NCI-H2227 (cell line): ENCODE results near the gene AFF3.

Source experiments
- DNase-seq: peaks from one replicate; lab custom pipeline; 2025; ENCODE audit not compliant: unreplicated experiment; lab: John Stamatoyannopoulos, UW

Gene AFF3

DNA sequence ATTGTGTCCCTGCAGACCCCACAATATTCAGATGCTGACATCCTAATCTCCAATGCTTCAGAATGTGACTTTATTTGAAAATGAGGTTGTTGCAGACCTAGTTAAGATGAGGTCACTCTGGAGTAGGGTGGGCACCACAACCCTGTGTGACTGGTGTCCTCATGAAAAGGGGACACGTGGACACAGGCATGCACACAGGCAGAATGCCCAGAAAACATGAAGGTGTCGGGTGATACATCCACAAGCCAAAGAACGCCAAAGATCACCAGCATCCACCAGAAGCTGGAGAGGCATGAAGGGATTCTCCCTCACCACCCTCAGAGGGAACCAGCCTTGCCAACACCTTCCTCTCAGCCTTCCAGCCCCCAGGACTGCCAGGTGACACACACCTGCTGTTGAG is 69.3 kb downstream of the AFF3 start:
- DNase-seq = no peak

DNA sequence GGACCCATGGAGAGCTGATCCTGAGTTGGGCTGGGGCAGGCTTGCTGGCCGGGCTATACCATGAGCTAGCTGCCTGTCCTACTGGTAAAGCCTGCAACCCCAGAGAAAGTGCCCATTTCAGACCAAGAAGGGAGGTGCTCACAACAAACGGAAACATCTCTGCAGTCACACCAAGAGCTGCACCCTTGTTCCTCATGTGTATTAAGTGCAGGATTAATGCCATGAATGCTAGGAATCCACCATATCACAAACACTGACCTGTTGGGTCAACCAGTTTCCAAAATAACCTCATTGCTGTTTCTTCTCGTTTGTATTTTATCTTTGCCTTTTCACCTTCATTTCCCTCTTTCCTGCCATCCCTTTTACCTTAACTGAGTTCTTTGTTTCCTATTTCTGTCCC is 69.9 kb downstream of the AFF3 start:
- no peak for DNase-seq

DNA sequence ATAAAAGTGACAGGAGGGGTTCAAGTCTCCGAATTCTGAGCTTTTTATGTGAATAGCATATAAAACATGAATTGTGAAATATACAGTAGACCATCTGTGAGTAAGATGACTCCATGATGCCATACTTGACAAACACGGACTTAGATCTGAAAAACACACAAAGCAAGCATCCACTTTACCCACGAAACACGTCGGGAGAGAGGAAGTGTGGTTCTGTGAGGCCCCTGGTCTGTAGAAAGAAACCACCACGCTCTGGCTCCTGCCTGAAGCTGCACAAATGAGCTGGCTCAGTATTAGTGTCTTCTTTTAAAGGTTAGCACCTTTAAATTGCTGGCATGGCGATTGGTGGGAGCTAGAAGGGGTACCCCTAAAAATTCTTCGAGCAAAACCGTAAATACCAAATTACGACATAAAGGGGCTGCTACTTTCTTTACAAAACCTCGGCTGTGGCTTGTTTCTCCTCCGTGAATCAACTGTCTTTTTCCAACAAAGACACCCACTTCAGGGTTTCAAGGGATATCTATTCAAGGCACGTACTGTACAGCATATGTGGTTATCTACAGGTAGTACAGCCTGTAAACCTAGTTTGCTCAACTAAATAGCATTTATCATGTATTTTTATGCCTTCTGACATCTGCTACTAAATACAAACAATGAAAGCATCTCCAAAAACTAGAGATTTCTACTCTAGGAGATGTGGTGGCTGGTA is 70.9 kb downstream of the AFF3 start:
- no peak for DNase-seq

DNA sequence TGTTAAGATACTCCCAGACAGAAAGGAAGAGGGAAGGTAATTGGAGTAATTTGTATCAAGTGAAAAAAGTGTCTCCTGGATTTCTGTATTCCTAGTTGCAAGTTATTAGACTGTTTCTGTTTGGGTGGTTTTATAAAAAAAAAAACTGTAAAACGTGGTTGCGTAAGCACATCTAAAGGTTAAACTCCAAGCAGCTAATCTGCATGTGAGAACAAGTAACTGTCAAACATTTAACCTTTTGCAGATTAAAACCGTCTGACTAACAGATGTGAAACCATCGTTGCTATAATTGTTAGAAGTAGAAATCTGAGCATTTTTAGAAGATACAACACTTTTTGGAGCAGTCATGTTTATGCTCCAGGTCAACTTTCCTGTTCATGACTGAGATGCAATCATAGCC is 72.3 kb downstream of the AFF3 start:
- DNase-seq = no peak

DNA sequence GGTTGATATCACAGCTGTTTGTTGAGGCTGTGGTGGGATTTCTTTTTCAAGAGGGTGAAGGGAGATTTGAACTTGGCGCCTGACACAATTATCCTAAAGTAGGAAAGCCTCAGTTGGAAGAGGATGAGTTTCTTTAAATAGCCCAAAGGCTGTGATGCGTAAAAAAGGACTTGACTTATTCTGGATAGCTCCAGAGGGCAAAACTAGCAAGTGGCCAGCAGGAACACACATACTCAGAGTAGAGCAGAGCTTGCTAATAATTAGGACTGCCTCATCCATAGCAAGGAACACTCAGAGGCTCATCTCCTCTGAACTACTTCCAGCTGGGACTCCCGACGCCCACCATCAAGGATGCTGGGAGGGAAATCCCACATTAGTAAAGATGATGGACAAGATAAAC is 74.0 kb downstream of the AFF3 start:
- no peak for DNase-seq

DNA sequence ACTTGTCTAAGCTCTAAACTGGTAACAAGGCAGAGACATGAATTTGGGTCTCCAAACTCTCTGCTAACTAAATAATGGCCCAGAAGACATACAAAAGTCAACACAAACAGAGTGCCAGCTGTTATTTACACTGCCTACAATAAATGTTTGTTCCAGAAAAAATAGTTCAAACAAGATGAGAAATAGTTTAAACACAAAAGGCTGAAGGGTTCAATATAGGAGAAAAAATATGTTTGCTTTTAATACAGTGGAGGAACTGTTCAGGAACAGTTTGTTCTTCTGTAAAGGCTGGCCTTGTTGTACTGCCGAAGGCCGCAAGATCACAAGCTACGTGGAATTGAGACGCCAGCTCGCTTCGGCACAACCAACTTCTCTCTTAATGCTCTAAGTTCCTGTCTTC is 74.6 kb downstream of the AFF3 start:
- no peak for DNase-seq

DNA sequence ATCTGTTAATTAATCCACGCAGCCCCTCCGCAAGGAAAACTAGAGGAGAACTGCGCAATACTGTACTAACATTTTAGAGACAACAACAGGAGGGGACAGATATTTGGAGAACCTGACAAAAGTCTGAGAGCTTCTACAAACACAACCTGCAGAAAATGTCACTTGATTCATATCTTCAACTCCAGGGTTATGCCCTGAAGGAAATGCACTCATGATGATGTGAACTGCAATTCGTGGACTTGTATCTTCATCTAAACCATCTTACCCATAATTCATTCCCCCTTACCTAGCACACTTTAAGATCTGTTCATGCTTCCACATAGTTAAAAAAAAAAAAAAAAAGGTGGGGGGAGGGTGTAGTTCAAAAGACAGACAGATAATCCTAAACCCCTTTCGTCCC is 75.5 kb downstream of the AFF3 start:
- DNase-seq = no peak

DNA sequence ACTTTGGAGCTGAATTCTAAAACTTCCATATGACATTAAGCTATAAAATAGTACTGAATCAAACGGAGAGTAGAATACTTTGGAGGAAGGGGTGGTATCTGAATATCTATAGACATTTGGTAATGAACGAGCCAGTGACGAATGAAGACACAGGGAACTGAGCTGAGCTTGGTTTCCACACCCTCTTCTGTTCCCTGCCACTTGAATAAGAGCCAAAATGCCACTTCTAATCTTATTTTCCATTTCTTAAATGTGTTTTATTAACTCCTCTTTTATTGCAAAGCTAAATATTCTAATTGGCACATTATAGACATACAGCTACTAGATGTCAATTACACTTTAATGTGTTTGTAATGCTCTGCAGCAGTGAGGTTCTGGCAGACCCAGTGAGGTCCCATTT is 76.1 kb downstream of the AFF3 start:
- no peak for DNase-seq

DNA sequence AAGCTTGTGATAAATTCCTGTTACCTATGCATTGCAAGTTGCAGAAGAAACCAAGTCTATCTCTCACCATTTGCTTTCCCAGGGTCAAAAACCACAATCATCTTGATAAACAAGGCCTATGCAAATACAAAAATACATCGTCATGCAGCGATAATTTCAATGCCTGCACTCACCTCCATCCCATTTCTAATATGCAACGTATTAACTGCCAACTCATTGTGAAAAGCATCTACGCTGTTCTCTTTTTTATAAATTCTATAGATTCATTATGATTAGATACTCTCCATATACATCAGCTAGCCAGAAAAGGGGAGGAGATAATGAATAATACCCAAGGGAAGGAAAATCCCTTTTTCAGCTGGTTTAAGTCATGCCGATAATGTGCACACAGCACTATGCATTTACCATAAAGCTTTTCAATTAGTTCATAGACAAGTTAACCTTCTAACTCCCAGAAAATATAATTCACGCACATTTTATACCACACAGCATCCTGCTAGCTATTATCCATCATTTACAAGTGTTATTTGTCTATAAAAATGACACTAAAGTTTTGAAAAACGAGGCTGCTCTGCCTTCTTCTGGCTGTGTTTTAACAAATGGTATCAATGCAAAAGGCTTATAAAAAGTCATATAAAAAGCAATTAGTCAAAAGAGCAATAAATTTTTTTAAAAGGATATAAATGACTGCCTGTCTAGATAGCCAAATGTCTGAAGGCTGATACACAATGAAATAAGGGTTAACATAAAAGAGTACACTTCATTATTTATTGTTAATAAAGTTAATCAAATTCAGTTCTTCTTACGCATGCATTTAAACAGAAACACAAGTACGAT is 77.6 kb downstream of the AFF3 start:
- DNase-seq = no peak

DNA sequence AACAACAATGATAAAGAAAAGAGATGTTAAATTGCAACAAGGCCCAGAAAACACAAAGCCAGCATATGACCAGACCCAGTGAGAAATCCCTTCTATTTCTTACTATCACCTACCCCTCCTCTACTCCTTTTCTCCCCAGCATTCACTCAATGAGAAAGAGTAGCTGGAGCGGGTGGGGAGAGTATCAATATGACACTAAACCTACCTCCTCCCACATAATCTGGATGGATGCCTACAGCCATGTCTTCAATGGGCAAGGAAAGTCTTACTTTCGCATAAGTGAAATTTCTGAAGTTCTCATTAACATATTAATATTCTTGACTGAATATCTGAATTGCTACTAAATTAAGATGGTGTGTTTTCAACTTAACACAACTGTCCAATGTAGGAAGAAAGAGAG is 78.2 kb downstream of the AFF3 start:
- DNase-seq = no peak

DNA sequence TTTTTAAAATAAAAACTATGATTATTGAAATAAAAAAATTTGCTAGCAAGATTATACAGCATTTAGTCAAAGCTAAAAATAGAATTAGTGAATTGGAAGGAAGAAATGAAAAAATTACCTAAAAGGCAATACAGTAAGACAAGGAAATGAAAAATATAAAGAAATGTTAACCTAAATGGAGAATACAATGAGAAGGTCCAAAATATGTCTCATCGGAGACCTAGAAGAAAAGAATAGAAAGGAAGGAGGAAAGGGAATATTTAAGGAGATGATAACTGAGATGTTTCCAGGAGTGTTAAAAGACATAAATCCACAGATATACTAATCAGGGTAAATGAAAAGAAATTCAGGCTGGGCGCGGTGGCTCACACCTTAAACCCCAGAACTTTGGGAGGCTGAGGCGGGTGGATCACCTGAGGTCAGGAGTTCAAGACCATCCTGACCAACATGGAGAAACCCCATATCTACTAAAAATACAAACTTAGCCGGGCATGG is 78.9 kb downstream of the AFF3 start:
- no peak for DNase-seq

DNA sequence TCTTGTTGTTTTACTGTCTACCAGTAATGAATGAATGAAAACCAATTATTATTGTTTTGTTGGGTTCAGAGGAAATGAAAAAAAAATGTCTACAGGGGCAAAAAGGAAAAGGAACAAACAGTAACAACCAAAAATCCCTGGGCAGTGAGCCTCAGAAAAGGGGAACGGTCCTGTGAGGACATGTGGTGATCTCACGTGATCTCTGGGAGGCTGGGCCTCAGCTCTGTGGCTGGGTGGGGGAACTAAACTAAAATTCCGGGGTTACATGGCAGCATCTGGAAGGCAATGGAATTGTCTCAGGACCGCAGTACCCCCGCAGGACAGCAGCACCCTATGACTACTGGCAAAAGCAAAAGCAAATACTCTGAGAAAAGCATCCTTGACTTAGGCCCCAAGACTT is 80.1 kb downstream of the AFF3 start:
- DNase-seq = no peak

DNA sequence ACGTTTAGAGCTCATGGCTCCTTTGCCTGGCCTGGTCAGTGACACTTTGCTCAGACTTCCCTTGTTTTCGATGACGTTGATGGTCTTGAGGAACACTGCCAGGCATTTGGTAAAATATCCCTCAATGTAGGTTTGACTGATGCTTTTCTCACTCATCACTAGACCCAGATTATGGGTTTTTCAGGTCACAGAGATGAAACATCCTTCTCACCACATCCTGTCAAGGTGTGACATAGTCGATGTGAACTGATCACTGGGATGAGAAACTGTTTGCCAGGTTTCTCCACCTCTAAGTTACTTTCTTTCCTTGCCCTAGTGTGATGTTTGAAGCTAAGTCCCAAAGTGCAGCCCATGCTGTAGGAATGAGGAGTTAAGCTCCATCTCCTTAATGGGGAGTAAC is 81.5 kb downstream of the AFF3 start:
- no peak for DNase-seq

DNA sequence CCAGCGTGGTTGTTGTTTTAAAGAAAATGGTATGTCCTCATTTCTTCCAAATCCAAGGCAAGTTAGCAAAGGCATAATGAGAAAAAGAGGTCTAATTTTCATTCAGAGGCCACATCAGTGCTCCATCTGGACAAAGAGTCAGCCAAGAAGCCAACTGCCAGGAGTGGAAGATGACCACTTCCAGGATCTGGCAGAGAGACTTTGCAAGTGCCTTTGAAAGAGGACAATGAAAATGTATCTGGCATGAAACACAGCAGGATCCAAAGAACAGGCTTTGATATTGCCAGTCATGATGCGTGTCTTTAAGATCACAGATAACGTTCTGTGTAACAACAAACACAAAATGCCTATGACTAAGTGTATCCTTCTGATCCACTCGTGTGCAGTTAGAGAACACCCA is 82.8 kb downstream of the AFF3 start:
- DNase-seq = no peak

DNA sequence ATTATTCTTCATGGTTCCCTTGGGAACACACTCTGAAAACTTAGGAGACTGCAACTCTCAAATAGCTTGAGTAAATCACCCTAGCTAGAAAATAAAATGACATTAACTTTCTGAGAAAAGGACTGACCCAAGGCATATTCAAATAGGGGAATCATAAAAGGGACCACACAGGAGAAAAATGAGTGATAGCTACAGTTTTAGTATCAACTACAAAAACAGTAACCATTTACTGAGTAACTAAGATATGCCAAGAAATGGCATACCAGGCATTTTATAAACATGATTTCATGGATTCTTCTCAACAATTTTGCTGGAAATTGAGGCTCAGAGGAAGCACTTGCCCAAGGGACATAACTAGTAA is 84.5 kb downstream of the AFF3 start:
- DNase-seq = no peak

DNA sequence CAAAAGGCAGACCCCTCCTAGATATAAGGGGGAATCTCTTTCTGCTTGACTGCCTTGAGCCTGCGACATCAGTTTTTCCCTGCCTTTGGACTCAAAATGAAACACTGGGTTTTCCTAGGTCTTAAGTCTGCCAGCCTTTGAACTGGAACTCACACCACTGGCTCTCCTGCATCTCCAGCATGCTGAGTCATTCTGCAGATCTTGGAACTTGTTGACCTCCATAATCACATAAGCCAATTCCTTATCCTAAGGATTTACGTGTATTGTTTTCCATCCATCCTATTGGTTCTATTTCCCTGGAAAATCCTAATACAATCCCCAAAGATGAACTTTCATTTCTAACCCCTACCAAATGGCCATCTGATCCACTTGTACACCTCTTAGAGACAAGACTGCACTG is 88.0 kb downstream of the AFF3 start:
- no peak for DNase-seq

DNA sequence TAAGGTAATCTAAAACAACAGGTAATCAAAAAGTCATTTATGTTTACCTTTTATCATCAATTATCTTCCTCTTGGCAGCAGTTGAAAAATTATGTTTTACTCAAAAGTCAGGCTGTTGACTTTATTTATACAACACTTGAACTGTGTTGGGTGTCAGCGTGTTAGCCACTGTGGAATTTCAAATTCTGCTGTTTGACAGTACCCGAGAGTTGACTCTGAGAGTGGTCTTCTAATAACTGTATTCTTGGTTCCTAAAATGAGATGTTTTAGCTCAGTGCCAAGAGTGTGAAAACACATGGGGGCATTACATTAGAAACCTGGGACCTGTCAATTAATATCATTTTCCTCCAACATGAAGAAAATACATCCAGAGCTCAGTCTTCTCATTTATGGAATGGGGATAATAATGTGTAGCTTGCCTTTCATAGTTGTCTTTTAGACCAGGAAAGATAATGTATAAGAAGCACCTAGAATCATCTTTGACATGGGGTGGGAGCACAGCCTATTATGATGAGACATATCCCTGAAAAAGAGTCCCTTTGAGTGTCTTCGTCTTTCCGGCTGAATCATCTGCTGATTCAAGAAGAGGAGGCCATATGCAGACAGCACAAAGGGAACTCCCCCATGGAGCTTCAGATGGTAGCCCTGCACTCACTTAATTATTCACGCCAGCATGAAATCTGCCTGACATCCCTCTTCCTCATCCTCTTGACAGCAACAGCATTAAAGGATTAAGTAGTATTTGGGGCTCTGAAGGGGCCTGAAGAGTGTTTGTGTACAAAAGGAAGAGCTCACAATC is 89.1 kb downstream of the AFF3 start:
- no peak for DNase-seq

DNA sequence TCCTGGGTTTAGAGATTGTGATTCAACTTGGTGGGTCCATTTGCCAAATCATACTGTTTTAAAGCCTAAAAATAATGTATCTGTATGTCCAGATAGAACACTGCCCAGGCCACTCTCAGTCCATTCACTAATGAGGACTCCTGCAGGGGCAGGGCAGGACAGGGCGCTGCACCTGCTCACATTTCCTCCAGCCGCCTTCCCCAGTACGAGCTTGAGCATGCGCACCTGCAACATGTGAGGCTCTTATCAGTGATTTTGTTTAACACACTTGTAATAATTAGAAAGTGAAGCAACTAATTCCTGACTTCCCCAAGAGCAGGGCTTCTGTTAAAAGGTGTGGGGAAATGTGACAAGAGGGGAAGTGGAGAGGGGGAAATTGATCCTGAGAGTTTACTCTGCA is 89.7 kb downstream of the AFF3 start:
- no peak for DNase-seq

DNA sequence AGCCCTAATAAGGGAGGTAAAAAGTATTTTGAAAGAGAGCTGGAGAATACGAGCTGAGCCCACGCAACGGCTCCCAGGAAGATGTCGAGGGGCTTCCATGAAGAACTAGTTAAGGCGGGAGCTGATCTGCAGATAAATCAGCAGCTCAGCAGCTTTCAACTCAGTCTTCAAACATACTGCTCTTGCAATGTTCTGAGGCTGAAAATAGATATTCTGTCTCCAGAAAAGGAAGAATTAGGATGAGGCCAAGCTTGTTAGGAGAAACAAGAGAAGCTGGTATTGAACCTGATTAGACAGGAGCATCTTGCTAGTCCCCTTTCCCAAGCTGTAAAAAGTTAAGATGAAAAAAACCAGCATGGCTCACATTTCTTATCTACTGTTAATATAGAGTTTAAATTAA is 91.1 kb downstream of the AFF3 start:
- no peak for DNase-seq

DNA sequence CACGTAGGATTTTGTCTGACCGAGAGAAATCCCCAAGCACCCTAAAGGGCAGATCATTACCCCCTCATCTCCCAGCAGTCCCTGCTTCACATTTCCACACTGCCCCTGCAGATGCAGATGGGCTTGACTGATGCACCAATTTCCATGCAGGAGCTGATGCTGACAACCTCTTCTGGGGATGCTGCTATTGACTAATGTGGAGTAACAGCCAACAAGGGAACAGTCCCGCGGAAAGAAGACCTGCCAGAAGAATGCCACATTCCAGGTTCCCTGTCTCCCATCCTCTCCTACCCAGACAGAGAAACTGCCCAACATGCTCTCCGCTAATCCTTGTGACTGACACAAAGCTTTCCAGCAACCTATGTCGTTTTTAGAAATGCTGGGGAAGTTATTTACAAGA is 91.7 kb downstream of the AFF3 start:
- DNase-seq = no peak

DNA sequence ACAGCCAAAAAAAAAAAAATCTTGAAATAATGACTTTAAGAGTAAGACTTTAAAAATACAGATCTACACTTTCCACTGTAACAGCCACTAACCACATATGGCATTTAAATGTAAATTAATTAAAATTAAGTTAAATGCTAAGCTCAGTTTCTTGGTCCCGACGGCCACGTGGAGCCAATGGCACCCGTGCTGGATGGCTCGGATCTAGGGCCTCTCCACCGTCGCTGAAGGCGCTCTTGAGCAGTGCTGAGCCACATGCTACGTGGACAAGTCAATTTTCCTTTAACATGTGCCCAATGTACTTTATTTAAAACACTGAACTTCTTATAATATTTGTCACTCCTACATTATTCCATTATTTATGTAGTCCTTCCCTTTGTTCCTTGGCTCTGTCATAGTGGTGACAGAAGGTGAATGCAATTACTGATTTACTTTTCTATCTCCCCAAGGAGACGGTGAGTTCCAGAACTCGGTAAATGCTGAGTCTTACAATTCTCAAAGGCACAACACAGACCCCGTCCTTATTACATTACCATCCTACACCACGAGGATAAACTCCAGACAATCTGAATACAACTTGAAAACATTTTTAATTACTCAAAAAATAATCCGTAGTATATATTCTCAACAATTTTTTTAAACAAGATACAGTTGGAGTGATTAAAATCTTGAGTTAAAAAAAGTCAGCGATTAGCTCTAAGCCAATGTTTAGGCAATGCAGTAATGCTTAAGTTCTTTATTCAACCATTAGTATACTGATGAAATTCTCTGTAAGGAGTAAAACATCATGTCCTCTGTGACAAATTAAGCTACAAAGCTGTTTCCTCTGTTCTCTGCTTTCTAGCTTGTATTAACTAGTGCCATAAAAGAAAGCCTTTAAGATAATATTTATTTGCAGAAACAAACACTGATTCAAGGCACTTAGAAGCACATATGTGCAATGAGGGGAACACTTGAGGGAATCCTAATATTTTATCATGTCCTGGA is 95.1 kb downstream of the AFF3 start:
- no peak for DNase-seq
